AG04449 (cell line): ENCODE data around the gene CCDC177.

Source experiments
- CTCF ChIA-PET: fragments of 350-600 bp; formaldehyde crosslinking; extraction: SDS; loops from one replicate; lab custom pipeline; 2021; ENCODE audit warnings: antibody characterized with exemption; lab: Yijun Ruan, JAX
- POLR2A ChIA-PET: fragments of 400-600, 350-600 bp; formaldehyde crosslinking; extraction: SDS; loops from one replicate; lab custom pipeline; 2020; ENCODE audit warnings: antibody characterized with exemption, inconsistent platforms; lab: Yijun Ruan, JAX
- DNase-seq: peaks from one replicate; pipeline ENCODE4 v3.0.0-alpha.2; 2010; ENCODE audit warnings: low read depth, low spot score
- H3K4me3 ChIP-seq: 2 replicates; pipeline ENCODE4 v1.5.1; 2011; ENCODE audit warnings: low read depth, mild to moderate bottlenecking, control low read depth, low read length
- TF ChIP-seq, protein P1 (sequence below): IDR thresholded peaks from one replicate; pipeline ENCODE4 v1.5.1; 2011; ENCODE audit warnings: mild to moderate bottlenecking, moderate library complexity, low read length, control low read depth, inconsistent platforms; ENCODE audit not compliant: insufficient read depth; ENCODE audit errors: missing control alignments

CCDC177 gene

GRCh38 chr14:69543341-69544115 is 31.1 kb downstream of the CCDC177 start:
- POLR2A ChIA-PET, result no interaction called here
- TF ChIP-seq, protein P1, sequence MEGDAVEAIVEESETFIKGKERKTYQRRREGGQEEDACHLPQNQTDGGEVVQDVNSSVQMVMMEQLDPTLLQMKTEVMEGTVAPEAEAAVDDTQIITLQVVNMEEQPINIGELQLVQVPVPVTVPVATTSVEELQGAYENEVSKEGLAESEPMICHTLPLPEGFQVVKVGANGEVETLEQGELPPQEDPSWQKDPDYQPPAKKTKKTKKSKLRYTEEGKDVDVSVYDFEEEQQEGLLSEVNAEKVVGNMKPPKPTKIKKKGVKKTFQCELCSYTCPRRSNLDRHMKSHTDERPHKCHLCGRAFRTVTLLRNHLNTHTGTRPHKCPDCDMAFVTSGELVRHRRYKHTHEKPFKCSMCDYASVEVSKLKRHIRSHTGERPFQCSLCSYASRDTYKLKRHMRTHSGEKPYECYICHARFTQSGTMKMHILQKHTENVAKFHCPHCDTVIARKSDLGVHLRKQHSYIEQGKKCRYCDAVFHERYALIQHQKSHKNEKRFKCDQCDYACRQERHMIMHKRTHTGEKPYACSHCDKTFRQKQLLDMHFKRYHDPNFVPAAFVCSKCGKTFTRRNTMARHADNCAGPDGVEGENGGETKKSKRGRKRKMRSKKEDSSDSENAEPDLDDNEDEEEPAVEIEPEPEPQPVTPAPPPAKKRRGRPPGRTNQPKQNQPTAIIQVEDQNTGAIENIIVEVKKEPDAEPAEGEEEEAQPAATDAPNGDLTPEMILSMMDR, result no peak
- DNase-seq, result no peak
- CTCF ChIA-PET, result interaction anchor here (0.9 to 5.8 kb wide), 7 partner anchors 8 to 301 kb away, joined by 3 to 32 read pairs (median 3); partner anchors contain the start of gene CCDC177
- H3K4me3 ChIP-seq, result no peak overlapping the region

- ChIA-PET CTCF (interaction anchor here (1.0 to 1.8 kb wide), 4 partner anchors 13 to 37 kb away, joined by 3 to 4 read pairs (median 3); partner anchors contain the start of gene CCDC177), POLR2A (no interaction called here)
- TF ChIP-seq, protein P1, result no peak
- DNase-seq, result no peak
- H3K4me3 ChIP-seq, result no peak overlapping the region
Observed at GRCh38 chr14:69542311-69542710, 32.4 kb downstream of the CCDC177 start.

DNA sequence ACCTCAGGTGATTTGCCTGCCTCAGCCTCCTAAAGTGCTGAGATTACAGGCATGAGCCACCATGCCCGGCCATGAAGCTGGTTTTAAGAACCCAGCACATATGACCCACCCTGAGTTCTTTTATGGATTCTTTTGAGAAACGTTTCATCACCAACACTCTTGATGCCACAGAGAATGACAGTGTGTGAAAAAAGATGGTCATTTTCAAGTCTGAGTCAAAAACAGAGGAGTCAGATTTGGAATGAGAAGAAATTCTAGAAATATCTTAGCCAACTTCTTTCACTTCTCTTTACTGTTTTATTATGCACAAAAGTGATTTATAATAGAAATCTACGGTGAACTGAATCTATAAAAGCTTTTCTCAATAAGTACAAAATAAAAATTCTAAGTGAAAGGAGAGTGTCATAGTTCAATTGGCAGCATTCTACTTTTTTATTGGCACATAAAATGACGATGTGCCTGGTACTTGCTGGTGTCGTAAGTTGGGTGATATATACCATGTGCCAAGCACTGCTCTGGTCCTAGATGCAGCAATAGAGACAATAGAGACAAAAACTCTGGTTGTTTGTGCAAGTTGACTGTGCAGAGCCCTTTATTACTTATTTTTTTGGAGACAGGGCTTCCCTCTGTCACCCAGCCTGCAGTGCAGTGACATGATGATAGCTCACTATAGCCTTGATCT is 33.9 kb downstream of the CCDC177 start:
- DNase-seq, result no peak
- CTCF ChIA-PET, result interaction anchor here (0.6 to 2.1 kb wide), 9 partner anchors 8 to 298 kb away, joined by 3 to 10 read pairs (median 3); partner anchors contain the start of gene CCDC177
- POLR2A ChIA-PET, result interaction anchor here (0.7 kb wide), 1 partner anchor 903 kb away, joined by 3 read pairs; no protein-coding TSS in a partner anchor
- TF ChIP-seq, protein P1, result no peak
- H3K4me3 ChIP-seq, result no peak overlapping the region

- CTCF ChIA-PET, result interaction anchor here (1.1 to 2.1 kb wide), 9 partner anchors 9 to 297 kb away, joined by 3 to 10 read pairs (median 3); partner anchors contain the start of gene CCDC177
Observed at GRCh38 chr14:69539631-69540410, 34.9 kb downstream of the CCDC177 start.

GRCh38 chr14:69538766-69539165 is 35.9 kb downstream of the CCDC177 start:
- TF ChIP-seq, protein P1, result no peak
- no peak overlapping the region for H3K4me3 ChIP-seq
- ChIA-PET POLR2A (no interaction called here), CTCF (interaction anchor here (1.4 to 1.7 kb wide), 4 partner anchors 10 to 46 kb away, joined by 3 to 6 read pairs (median 4); no protein-coding TSS in a partner anchor)
- no peak for DNase-seq

More at GRCh38 chr14:69539631-69540410, 34.9 kb downstream of the CCDC177 start:
- POLR2A ChIA-PET, result no interaction called here
- DNase-seq, result no peak
- TF ChIP-seq, protein P1, result no peak
- no peak overlapping the region for H3K4me3 ChIP-seq
